Muscle layer of duodenum (tissue), 2 donors: Measurements from ENCODE around the gene COL18A1.

Experiments
- H3K27ac ChIP-seq: one replicate; pipeline ENCODE4 v1.7.0; 2013; ENCODE audit warnings: mild to moderate bottlenecking, low read length
- H3K27me3 ChIP-seq: one replicate; pipeline ENCODE4 v1.7.0; 2013; ENCODE audit warnings: low read depth, mild to moderate bottlenecking, control low read depth, low read length
- H3K36me3 ChIP-seq, 2 donors: one replicate each; pipeline ENCODE4 v1.7.0; 2013; ENCODE audit warnings: low read length in 2 of 2, control low read depth in 1 of 2, mild to moderate bottlenecking in 1 of 2; ENCODE audit not compliant: insufficient read depth in 2 of 2, control insufficient read depth in 1 of 2
- H3K4me1 ChIP-seq, 2 donors: one replicate each; pipeline ENCODE4 v1.7.0; 2013; ENCODE audit warnings: low read length in 2 of 2, mild to moderate bottlenecking in 2 of 2, control low read depth in 1 of 2, moderate library complexity in 1 of 2; ENCODE audit not compliant: insufficient read depth in 2 of 2, control insufficient read depth in 1 of 2
- H3K4me3 ChIP-seq, 2 donors: one replicate each; pipeline ENCODE4 v1.7.0; 2013; ENCODE audit warnings: low read length in 2 of 2, low read depth in 1 of 2, mild to moderate bottlenecking in 1 of 2
- H3K9me3 ChIP-seq, 2 donors: one replicate each; pipeline ENCODE4 v1.7.0; 2013; ENCODE audit warnings: low read length in 2 of 2, control low read depth in 1 of 2, mild to moderate bottlenecking in 1 of 2; ENCODE audit not compliant: control insufficient read depth in 1 of 2
- donor health status: healthy.

The COL18A1 gene

GRCh38 chr21:45428534-45428933 is 23.6 kb downstream of the COL18A1 start:
- no peaks in the 10 kb centered on the region for H3K27me3 ChIP-seq
- H3K4me3 ChIP-seq, result no peak overlapping the region
- no peaks in the 10 kb centered on the region for H3K9me3 ChIP-seq
- H3K36me3 ChIP-seq, result no peaks in the 10 kb centered on the region
- H3K4me1 ChIP-seq, result peaks cover 0 to 17% of the 10 kb centered on the region in 2 donors
- H3K27ac ChIP-seq, result no peak overlapping the region

GRCh38 chr21:45429221-45430175 is 24.5 kb downstream of the COL18A1 start:
- Histone ChIP-seq H3K9me3 (no peaks in the 10 kb centered on the region), H3K4me1 (peaks cover 0 to 19% of the 10 kb centered on the region in 2 donors), H3K36me3 (no peaks in the 10 kb centered on the region), H3K4me3 (no peak overlapping the region), H3K27ac (no peak overlapping the region), H3K27me3 (no peaks in the 10 kb centered on the region)

DNA sequence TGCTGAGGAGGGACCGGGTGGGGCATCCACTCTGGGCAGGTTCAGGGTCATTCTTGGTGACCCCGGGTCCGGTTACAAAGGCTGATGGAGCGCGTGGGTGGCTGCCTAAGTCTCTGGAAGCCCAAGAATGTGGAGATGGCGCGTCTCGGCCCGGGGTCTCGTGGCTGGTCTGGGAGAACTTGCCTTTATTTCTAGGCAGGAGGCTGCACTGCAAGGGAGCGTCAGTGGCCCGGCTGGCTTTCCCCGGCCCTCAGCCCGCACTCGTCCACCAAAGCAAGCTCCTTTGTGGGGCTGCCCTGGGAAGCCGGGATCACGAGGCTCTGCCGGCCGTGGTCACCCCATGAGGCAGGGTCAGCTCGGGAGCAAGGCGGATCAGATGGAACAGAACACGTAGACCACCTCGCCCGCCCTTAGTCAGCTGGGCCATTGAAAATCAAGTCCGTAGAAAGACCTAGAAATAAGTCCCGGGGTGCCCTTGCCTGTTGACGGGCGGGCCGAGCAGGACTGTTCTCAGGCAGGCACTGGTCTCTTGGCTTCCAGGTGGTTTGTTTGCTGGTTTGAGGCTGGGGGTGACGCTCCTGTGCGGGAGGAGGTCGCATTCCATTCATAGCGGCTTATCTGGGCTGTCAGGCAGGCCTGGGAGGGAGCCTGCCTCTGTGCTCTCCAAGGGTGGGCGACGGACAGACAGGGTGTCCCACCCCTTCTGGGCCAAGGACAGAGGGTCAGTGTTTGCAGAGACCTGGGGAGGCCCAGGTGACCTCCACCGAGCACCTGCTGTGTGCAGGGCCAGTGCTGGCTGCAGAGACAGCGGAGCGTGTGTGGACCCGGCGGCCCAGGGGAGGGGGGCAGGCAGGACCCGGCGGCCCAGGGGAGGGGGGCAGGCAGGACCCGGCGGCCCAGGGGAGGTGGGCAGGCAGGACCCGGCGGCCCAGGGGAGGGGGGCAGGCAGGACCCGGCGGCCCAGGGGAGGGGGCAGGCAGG is 25.8 kb downstream of the COL18A1 start:
- Histone ChIP-seq H3K27me3 (no peaks in the 10 kb centered on the region), H3K4me3 (no peak overlapping the region), H3K9me3 (no peaks in the 10 kb centered on the region), H3K27ac (no peak overlapping the region), H3K36me3 (no peaks in the 10 kb centered on the region), H3K4me1 (peaks cover 0 to 19% of the 10 kb centered on the region in 2 donors)

DNA sequence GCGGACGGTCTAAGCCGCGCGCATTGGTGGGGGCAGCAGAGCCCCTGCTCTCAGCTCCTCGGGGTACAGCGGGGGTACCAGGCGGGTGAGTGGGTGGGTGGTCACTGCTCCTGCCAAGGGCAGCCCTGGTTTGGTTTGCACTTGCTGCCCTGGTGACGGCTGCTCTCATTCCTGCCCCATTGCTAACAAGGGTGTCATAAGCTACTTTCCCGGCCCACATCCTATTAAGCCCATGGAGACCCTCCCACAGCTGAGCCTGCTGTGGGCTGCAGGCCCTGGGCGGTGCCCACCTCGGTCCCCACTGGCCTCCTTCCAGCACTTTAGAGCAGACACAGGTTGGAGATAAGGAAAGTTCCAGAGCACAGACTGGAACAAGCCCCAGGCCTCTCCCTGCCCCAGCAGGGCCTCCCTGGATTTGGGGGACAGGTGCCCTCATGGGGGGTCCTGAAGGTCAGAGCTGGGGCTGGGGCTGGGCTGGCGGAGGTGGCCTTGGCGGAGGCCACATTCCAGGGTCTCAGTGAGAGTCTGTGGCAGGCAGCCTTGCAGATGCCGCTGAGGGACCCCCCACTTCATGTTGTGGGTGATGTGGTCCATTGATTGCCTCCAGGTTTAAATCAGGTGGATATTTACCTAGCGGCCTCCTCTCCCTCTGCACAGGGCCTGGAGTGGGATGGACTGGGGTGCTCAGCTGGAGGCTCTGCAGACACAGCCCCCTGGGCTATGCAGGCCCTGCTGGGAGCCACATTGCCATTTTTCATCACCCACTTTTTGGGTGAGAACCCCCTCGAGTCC is 27.0 kb downstream of the COL18A1 start:
- Histone ChIP-seq H3K27ac (no peak overlapping the region), H3K4me3 (no peak overlapping the region), H3K4me1 (peaks cover 0 to 19% of the 10 kb centered on the region in 2 donors)

GRCh38 chr21:45432575-45433255 is 27.8 kb downstream of the COL18A1 start:
- H3K4me1 ChIP-seq, result peaks cover 0 to 19% of the 10 kb centered on the region in 2 donors
- no peaks in the 10 kb centered on the region for H3K9me3 ChIP-seq
- H3K4me3 ChIP-seq, result no peak overlapping the region
- H3K27me3 ChIP-seq, result no peaks in the 10 kb centered on the region
- no peak overlapping the region for H3K27ac ChIP-seq
- no peaks in the 10 kb centered on the region for H3K36me3 ChIP-seq

More for the DNA sequence above, 27.0 kb downstream of the COL18A1 start:
- H3K27me3 ChIP-seq, result no peaks in the 10 kb centered on the region
- no peaks in the 10 kb centered on the region for H3K9me3 ChIP-seq
- H3K36me3 ChIP-seq, result no peaks in the 10 kb centered on the region

DNA sequence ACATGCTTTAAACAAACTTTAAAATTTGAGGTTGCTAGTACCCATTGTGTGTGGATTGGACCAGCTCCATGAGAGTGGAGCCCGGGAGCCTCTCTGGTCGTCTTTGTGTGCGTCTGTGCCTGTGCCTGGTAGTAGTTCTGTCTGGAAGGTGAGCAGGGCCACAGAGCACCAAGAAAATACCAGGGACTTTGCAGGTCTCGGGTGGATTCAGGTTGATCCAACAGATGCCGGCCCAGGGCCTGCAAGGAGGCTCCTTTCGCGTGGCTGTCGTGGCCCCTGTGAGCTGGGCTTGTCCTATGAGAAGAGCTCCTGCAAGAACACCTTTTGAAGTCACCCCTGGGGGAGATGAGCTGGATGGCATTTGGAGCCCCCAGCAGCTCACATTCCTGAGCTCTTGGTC is 28.3 kb downstream of the COL18A1 start:
- H3K4me3 ChIP-seq, result no peak overlapping the region
- H3K4me1 ChIP-seq, result peaks cover 0 to 19% of the 10 kb centered on the region in 2 donors
- H3K9me3 ChIP-seq, result no peaks in the 10 kb centered on the region
- H3K36me3 ChIP-seq, result no peaks in the 10 kb centered on the region
- no peaks in the 10 kb centered on the region for H3K27me3 ChIP-seq
- H3K27ac ChIP-seq, result no peak overlapping the region

GRCh38 chr21:45433911-45434644 is 29.1 kb downstream of the COL18A1 start:
- no peaks in the 10 kb centered on the region for H3K36me3 ChIP-seq
- no peak overlapping the region for H3K4me3 ChIP-seq
- H3K9me3 ChIP-seq, result no peaks in the 10 kb centered on the region
- peaks cover 0 to 19% of the 10 kb centered on the region in 2 donors for H3K4me1 ChIP-seq
- no peak overlapping the region for H3K27ac ChIP-seq
- no peaks in the 10 kb centered on the region for H3K27me3 ChIP-seq

- H3K27ac ChIP-seq, result no peak overlapping the region
- H3K27me3 ChIP-seq, result no peaks in the 10 kb centered on the region
- no peak overlapping the region for H3K4me3 ChIP-seq
- peaks cover 0 to 22% of the 10 kb centered on the region in 2 donors for H3K4me1 ChIP-seq
- H3K9me3 ChIP-seq, result no peaks in the 10 kb centered on the region
- no peaks in the 10 kb centered on the region for H3K36me3 ChIP-seq
Observed at GRCh38 chr21:45434645-45435217, 29.8 kb downstream of the COL18A1 start.

DNA sequence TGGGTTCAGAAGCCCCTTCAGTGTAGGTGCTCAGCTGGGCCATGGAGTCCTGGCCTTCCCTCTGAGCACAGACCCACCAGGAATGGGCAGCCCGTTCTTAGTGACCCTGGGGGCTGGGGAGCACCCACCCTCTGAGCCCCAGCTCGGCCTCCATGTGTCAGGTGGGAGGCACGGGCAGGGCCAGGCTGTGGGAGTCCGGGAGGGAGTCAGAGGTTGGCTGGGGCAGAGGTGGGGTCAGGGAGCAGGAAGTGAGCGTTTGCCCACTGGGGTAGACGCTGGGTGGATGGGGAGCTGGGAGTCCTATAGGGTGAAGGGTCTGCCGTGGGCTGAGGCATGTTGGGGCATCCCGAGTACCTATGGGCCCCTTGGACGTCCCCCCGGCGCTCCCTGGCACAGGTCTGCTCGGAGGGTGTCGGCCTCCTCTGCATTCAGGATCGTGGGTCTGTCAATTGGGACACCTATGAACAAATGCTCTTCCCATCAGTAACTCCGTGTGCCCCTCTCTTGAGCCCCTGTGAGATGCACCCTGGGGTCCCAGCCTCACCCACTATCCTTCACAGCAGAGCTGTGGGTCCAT is 30.5 kb downstream of the COL18A1 start:
- no peaks in the 10 kb centered on the region for H3K27me3 ChIP-seq
- H3K27ac ChIP-seq, result no peak overlapping the region
- peaks cover 0 to 23% of the 10 kb centered on the region in 2 donors for H3K4me1 ChIP-seq

More for the DNA sequence above, 30.5 kb downstream of the COL18A1 start:
- Histone ChIP-seq H3K4me3 (no peak overlapping the region), H3K9me3 (no peaks in the 10 kb centered on the region), H3K36me3 (no peaks in the 10 kb centered on the region)
